HG02885 (cell line): ENCODE measurements around the gene EDNRB.

Source experiments
- ATAC-seq: cut with Tn5 transposase; IDR thresholded peaks from one replicate; pipeline ENCODE4 v1.9.1; 2021; ENCODE audit warnings: mild to moderate bottlenecking; ENCODE audit not compliant: unreplicated experiment, poor library complexity

The EDNRB gene

GRCh38 chr13:77898097-77898496 lies 20.5 kb downstream of the EDNRB start:
- ATAC-seq: peak; percentile 100

- no peak for ATAC-seq
Measured at GRCh38 chr13:77896977-77897376, 21.7 kb downstream of the EDNRB start.

GRCh38 chr13:77896536-77896935 lies 22.1 kb downstream of the EDNRB start:
- no peak for ATAC-seq

GRCh38 chr13:77894743-77895142 lies 23.9 kb downstream of the EDNRB start:
- no peak for ATAC-seq

- no peak for ATAC-seq
Measured at GRCh38 chr13:77893066-77893465, 25.6 kb downstream of the EDNRB start.

GRCh38 chr13:77892491-77892890 lies 26.1 kb downstream of the EDNRB start:
- ATAC-seq: no peak

- ATAC-seq: no peak
Measured at GRCh38 chr13:77891486-77891885, 27.1 kb downstream of the EDNRB start.

GRCh38 chr13:77891041-77891440 lies 27.6 kb downstream of the EDNRB start:
- ATAC-seq: no peak

- no peak for ATAC-seq
Measured at GRCh38 chr13:77883328-77883727, 35.3 kb downstream of the EDNRB start.

- no peak for ATAC-seq
Measured at GRCh38 chr13:77878190-77878589, 40.4 kb downstream of the EDNRB start.

- no peak for ATAC-seq
Measured at GRCh38 chr13:77876176-77876575, 42.5 kb downstream of the EDNRB start.

- no peak for ATAC-seq
Measured at GRCh38 chr13:77874406-77874805, 44.2 kb downstream of the EDNRB start.

GRCh38 chr13:77872995-77873394 lies 45.6 kb downstream of the EDNRB start:
- ATAC-seq: no peak

GRCh38 chr13:77871596-77871995 lies 47.0 kb downstream of the EDNRB start:
- ATAC-seq: no peak

GRCh38 chr13:77868717-77869116 lies 49.9 kb downstream of the EDNRB start:
- no peak for ATAC-seq

GRCh38 chr13:77866971-77867370 lies 51.7 kb downstream of the EDNRB start:
- ATAC-seq: no peak

GRCh38 chr13:77865622-77866021 lies 53.0 kb downstream of the EDNRB start:
- no peak for ATAC-seq

- ATAC-seq: no peak
Measured at GRCh38 chr13:77863144-77863543, 55.5 kb downstream of the EDNRB start.

GRCh38 chr13:77861741-77862140 lies 56.9 kb downstream of the EDNRB start:
- ATAC-seq: no peak

GRCh38 chr13:77860507-77860981 lies 58.1 kb downstream of the EDNRB start:
- ATAC-seq: no peak

GRCh38 chr13:77859450-77859849 lies 59.2 kb downstream of the EDNRB start:
- ATAC-seq: no peak

GRCh38 chr13:77857531-77858209 lies 61.0 kb downstream of the EDNRB start:
- ATAC-seq: no peak
